Measurements from ENCODE around the gene WAC.
"Not testable (repeated sequence)": the region's sequence is repeated elsewhere in the genome, so short reads cannot be mapped to it uniquely, and the experiment has no call there.

DNA sequence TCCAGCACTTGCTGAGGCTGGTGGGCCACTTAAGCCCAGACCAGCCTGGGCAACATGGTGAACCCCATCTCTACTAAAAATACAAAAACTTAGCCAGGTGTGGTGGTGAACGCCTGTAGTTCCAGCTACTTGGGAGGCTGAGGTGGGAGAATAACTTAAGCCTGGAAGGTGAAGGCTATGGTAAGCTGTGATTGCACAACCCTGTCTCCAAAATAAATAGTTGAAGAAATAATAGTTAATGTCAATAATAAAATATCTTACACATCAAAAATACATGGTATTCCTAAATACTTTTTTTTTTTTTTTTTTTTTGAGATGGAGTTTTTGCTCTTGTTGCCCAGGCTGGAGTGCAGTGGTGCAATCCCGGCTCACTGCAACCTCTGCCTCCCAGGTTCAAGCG is 76.7 kb downstream of the WAC start:
- TF ChIP-seq, protein P1, sequence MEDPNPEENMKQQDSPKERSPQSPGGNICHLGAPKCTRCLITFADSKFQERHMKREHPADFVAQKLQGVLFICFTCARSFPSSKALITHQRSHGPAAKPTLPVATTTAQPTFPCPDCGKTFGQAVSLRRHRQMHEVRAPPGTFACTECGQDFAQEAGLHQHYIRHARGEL (CRISPR knock-in tag; IDR thresholded peaks at IDR 0.05) = not testable (repeated sequence)
- TF ChIP-seq, protein P2, sequence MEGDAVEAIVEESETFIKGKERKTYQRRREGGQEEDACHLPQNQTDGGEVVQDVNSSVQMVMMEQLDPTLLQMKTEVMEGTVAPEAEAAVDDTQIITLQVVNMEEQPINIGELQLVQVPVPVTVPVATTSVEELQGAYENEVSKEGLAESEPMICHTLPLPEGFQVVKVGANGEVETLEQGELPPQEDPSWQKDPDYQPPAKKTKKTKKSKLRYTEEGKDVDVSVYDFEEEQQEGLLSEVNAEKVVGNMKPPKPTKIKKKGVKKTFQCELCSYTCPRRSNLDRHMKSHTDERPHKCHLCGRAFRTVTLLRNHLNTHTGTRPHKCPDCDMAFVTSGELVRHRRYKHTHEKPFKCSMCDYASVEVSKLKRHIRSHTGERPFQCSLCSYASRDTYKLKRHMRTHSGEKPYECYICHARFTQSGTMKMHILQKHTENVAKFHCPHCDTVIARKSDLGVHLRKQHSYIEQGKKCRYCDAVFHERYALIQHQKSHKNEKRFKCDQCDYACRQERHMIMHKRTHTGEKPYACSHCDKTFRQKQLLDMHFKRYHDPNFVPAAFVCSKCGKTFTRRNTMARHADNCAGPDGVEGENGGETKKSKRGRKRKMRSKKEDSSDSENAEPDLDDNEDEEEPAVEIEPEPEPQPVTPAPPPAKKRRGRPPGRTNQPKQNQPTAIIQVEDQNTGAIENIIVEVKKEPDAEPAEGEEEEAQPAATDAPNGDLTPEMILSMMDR (CRISPR knock-in tag; IDR thresholded peaks at IDR 0.05) = not testable (repeated sequence)
